ENCODE results near the gene SLC2A11. TPM values are rescaled to one million over a fixed set of nuclear protein-coding genes. Genes with fewer than 3 reads are reported as not detected.

SLC2A11 gene
- total and polyA plus RNA-seq, 12 donors = 11.3 to 35.3 (median 20.8) TPM

DNA sequence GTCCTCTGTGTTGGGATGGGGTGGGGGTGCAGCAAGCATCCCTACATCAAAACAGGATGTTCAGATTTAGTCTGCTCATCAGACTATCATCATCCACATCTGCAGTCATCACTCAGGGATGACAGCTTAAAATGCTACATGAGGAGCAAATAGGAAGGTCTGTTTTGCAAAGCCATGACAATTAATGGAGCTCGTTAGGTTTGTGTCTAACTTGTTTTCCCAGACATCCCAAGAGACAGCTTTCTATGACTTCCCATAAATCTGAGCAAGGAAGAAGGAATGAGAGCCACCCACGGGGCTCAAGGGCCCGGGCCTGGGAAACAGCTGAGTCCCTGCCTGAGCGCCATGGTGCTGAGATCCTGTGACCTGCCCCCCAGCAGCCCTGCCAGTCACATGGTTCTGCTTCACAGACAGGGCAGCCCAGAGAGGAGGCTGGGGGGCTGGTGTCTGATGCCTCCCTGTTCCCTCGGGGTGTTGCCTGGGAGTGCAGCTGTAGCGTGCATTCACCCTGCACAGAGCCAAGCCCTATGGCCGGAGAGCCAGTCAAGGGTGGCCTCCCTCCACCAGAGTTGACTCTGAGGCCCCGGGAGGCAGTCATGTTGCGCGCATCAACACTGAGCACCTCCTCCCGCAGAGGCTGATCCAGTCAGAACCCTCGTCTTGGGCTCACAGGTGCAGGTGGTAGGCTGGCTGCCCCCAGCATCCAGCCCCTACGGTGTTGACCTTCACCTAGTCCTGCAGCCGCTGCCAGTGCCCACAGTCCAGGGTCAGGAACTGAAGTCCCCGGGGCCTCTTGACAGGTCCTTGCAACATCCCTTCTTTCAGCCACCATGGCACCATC is 30.9 kb upstream of the SLC2A11 start:
- Histone ChIP-seq H3K9me3 (replicated peaks in 1 of 3) (no peaks in the 10 kb centered on the region), H3K27ac (peak overlapping the region in 2 of 5 donors; percentile 27 to 54), H3K27me3 (no peaks in the 10 kb centered on the region), H3K4me3 (no peak overlapping the region), H3K4me1 (replicated peaks in 1 of 2) (peaks cover 9 to 28% of the 10 kb centered on the region in 2 donors), H3K36me3 (replicated peaks in 1 of 2) (peaks cover 0 to 55% of the 10 kb centered on the region in 2 donors)
- intact Hi-C loops (cut with DNase I) = no loop called here
- no peak for TF ChIP-seq POLR2A (IDR thresholded peaks at IDR 0.05)
- no peak for TF ChIP-seq CTCF (IDR thresholded peaks at IDR 0.05)
- WGBS, 4 donors = 63 to 70% (median 67%) methylated on average over 4 to 15 of the region's 15 CpGs
- DNase-seq = peak in 1 of 7 donors; percentile 23

- Histone ChIP-seq H3K9me3 (replicated peaks in 1 of 3) (no peaks in the 10 kb centered on the region), H3K4me1 (replicated peaks in 1 of 2) (peaks cover 9 to 30% of the 10 kb centered on the region in 2 donors), H3K27me3 (no peaks in the 10 kb centered on the region), H3K4me3 (no peak overlapping the region), H3K27ac (peak overlapping the region in 2 of 5 donors; percentile 27 to 54), H3K36me3 (replicated peaks in 1 of 2) (peaks cover 0 to 52% of the 10 kb centered on the region in 2 donors)
- WGBS, 4 donors = 78 to 93% (median 87%) methylated on average over 7 to 11 of the region's 11 CpGs
- DNase-seq = peak in 1 of 7 donors; percentile 6
- intact Hi-C loops (cut with DNase I) = no loop called here
- no peak for TF ChIP-seq POLR2A (IDR thresholded peaks at IDR 0.05)
- no peak for TF ChIP-seq CTCF (IDR thresholded peaks at IDR 0.05)
These were observed 30.2 kb upstream of the SLC2A11 start for GRCh38 chr22:23827351-23827995.

DNA sequence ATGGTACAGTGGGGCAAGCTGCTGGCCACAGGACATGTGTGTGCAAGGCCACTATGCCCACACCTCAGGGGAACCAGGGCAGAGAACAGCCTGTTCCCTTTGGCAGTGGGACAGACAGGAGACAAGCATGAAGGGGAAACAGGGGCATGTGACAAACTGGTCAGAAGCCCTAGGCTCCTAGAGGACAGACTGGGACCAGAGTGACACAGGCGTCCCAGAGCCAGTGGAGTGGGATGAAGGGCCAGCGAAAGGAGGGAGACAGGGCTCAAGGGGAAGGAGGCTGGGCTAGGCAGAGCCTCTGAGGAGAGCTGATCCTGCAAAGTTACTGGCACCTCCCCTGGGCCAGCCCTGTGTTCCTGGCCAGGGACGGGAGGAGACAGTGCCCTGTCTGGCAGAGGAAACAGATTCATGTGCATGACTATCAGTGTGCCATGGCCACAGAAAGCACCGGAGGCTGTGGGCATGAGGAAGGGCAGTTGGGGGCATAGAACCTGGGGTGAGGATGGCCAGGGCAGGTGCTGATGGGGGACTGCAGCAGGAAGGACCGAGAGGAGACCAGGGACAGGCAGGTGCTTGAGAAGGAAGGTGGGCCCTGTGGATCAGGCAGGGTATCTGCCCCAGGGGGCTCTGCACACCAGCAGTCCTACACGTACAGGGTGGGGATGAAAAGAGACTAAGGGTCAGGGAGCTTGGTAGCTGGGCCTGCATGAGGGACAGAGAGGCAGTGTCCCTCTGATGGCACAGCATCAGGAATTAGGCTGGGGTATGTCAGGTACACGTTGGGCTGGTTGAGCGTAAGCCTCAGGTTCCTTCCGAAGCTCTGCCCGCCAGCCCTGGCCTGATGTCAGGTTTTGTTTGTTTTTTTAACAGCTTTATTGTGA is 28.6 kb upstream of the SLC2A11 start:
- peaks cover 0 to 26% of the 10 kb centered on the region in 2 donors for H3K4me1 ChIP-seq (replicated peaks in 1 of 2)
- no peak for TF ChIP-seq CTCF (IDR thresholded peaks at IDR 0.05)
- TF ChIP-seq POLR2A (IDR thresholded peaks at IDR 0.05) = peak in 1 of 2 donors; percentile 19
- H3K27ac ChIP-seq = peak overlapping the region in 2 of 5 donors; percentile 45 to 52
- no peak overlapping the region for H3K4me3 ChIP-seq
- WGBS, 4 donors = 72 to 88% (median 84%) methylated on average over 10 of the region's 10 CpGs
- H3K9me3 ChIP-seq (replicated peaks in 1 of 3) = no peaks in the 10 kb centered on the region
- peak in 4 of 7 donors; percentile 39 to 67 (median 56) for DNase-seq
- intact Hi-C loops (cut with DNase I) = no loop called here
- no peaks in the 10 kb centered on the region for H3K27me3 ChIP-seq
- H3K36me3 ChIP-seq (replicated peaks in 1 of 2) = peaks cover 0 to 61% of the 10 kb centered on the region in 2 donors

Measured in adrenal gland (tissue), 12 donors.